DOHH2 (cell line): ENCODE results near the gene ZBTB18.

ENCODE experiments used
- H3F3A ChIP-seq: fragments of 200-600 bp; sonication (generic), shearing (Covaris generic); 2 replicates; pipeline ENCODE4 v1.6.0; 2016; ENCODE audit warnings: antibody characterized with exemption, mild to moderate bottlenecking; ENCODE audit not compliant: control insufficient read depth, insufficient read depth
- H3K27ac ChIP-seq: fragments of 200-600 bp; sonication (generic); 2 replicates; pipeline ENCODE4 v1.5.1; 2014; ENCODE audit warnings: low read depth, mild to moderate bottlenecking, low read length, moderate library complexity
- H3K27me3 ChIP-seq: fragments of 200-600 bp; sonication (generic); 2 replicates; pipeline ENCODE4 v1.6.1; 2014; ENCODE audit warnings: mild to moderate bottlenecking, low read length, mixed read lengths; ENCODE audit not compliant: control insufficient read depth
- H3K36me3 ChIP-seq: fragments of 200-600 bp; sonication (generic); 2 replicates; pipeline ENCODE4 v1.6.1; 2014; ENCODE audit warnings: mild to moderate bottlenecking, low read length, moderate library complexity, mixed read lengths; ENCODE audit not compliant: control insufficient read depth
- H3K4me1 ChIP-seq: fragments of 200-600 bp; sonication (generic); 2 replicates; pipeline ENCODE4 v1.6.1; 2014; ENCODE audit warnings: mild to moderate bottlenecking, low read length, mixed read lengths; ENCODE audit not compliant: control insufficient read depth
- H3K4me2 ChIP-seq: fragments of 200-600 bp; sonication (generic); 2 replicates; pipeline ENCODE4 v1.6.0; 2014; ENCODE audit warnings: mild to moderate bottlenecking, low read length, moderate library complexity
- H3K4me3 ChIP-seq: fragments of 200-600 bp; sonication (generic); 2 replicates; pipeline ENCODE4 v1.5.1; 2014; ENCODE audit warnings: mild to moderate bottlenecking, low read length, mixed read lengths
- H3K79me2 ChIP-seq: fragments of 200-600 bp; sonication (generic); 2 replicates; pipeline ENCODE4 v1.6.1; 2014; ENCODE audit warnings: mild to moderate bottlenecking, low read length, mixed read lengths; ENCODE audit not compliant: control insufficient read depth
- H3K9me2 ChIP-seq: fragments of 200-600 bp; sonication (generic); replicated peaks from 2 replicates; pipeline ENCODE4 v1.6.1; 2014; ENCODE audit warnings: mild to moderate bottlenecking, low read length, mixed read lengths; ENCODE audit not compliant: control insufficient read depth
- H3K9me3 ChIP-seq: fragments of 200-600 bp; sonication (generic); 2 replicates; pipeline ENCODE4 v1.6.1; 2014; ENCODE audit warnings: antibody characterized with exemption, low read length, mixed read lengths; ENCODE audit not compliant: control insufficient read depth, insufficient read depth
- H4K20me1 ChIP-seq: fragments of 200-600 bp; sonication (generic); 2 replicates; pipeline ENCODE4 v1.6.0; 2014; ENCODE audit warnings: low read depth, mild to moderate bottlenecking, antibody characterized with exemption, low read length, moderate library complexity; ENCODE audit not compliant: control insufficient read depth, insufficient read depth
- CTCF ChIP-seq: fragments of 200-600 bp; sonication (generic); IDR thresholded peaks from one replicate; pipeline ENCODE4 v1.5.1; 2014; ENCODE audit warnings: antibody characterized with exemption, mild to moderate bottlenecking, low read depth, low read length; ENCODE audit not compliant: poor library complexity, severe bottlenecking
- EZH2phosphoT487 ChIP-seq: fragments of 200-600 bp; sonication (generic); IDR thresholded peaks from 2 replicates; pipeline ENCODE4 v1.6.1; 2017; ENCODE audit warnings: borderline replicate concordance, mild to moderate bottlenecking, antibody characterized with exemption, low read length, moderate library complexity, mixed read lengths

The ZBTB18 gene

GRCh38 chr1:244022864-244023440 lies 28.1 kb upstream of the ZBTB18 start:
- H3K79me2 ChIP-seq = no peaks in the 10 kb centered on the region
- H3K27ac ChIP-seq = no peak overlapping the region
- H3F3A ChIP-seq = no peaks in the 10 kb centered on the region
- H3K27me3 ChIP-seq = peaks cover 2% of the 10 kb centered on the region; the same call in 1 of the 2 replicates
- H3K9me2 ChIP-seq = no peaks in the 10 kb centered on the region
- no peaks in the 10 kb centered on the region for H3K36me3 ChIP-seq
- no peak for TF ChIP-seq CTCF
- TF ChIP-seq EZH2phosphoT487 = no peak
- no peaks in the 10 kb centered on the region for H3K4me1 ChIP-seq
- no peak overlapping the region for H3K4me3 ChIP-seq
- no peak overlapping the region for H3K4me2 ChIP-seq
- no peaks in the 10 kb centered on the region for H3K9me3 ChIP-seq
- H4K20me1 ChIP-seq = no peaks in the 10 kb centered on the region

GRCh38 chr1:244027491-244028145 lies 23.5 kb upstream of the ZBTB18 start:
- no peak overlapping the region for H3K4me3 ChIP-seq
- H3K79me2 ChIP-seq = no peaks in the 10 kb centered on the region
- no peaks in the 10 kb centered on the region for H3K36me3 ChIP-seq
- H3K27ac ChIP-seq = no peak overlapping the region
- no peaks in the 10 kb centered on the region for H3K9me3 ChIP-seq
- H3K4me2 ChIP-seq = no peak overlapping the region
- H3K4me1 ChIP-seq = no peaks in the 10 kb centered on the region
- no peaks in the 10 kb centered on the region for H4K20me1 ChIP-seq
- no peaks in the 10 kb centered on the region for H3K9me2 ChIP-seq
- H3K27me3 ChIP-seq = peaks cover 2% of the 10 kb centered on the region; the same call in 1 of the 2 replicates
- no peaks in the 10 kb centered on the region for H3F3A ChIP-seq
- no peak for TF ChIP-seq CTCF
- TF ChIP-seq EZH2phosphoT487 = no peak

DNA sequence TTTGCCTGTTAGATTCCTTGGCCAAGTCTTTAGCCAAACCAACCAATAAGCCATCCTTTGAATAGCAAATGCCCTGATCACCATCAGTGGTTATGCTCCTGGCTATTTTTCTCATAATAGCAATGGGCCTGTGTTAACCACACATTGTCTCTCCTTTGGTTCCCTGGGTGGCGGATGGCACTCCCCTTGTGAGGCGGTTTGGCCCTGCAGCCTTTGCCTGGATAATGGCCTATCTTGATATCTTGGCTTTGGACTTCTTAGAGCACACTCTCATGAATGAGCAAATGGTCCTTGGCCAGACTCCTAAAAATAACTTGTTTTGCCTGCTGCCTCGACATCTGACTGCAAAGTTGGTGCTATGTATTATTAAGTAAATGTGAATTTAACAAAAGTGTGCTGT lies 22.4 kb upstream of the ZBTB18 start:
- Histone ChIP-seq H3K36me3 (no peaks in the 10 kb centered on the region), H3K4me2 (no peak overlapping the region), H3K79me2 (no peaks in the 10 kb centered on the region), H3K9me3 (no peaks in the 10 kb centered on the region), H3K27ac (no peak overlapping the region), H3K9me2 (no peaks in the 10 kb centered on the region), H3K27me3 (peaks cover 2% of the 10 kb centered on the region; the same call in 1 of the 2 replicates), H4K20me1 (no peaks in the 10 kb centered on the region), H3K4me1 (no peaks in the 10 kb centered on the region), H3K4me3 (no peak overlapping the region), H3F3A (no peaks in the 10 kb centered on the region)
- TF ChIP-seq CTCF (no peak), EZH2phosphoT487 (no peak)
